Measurements from ENCODE around the gene SLC24A3.

- TF ChIP-seq EZH2phosphoT487 (IDR thresholded peaks at IDR 0.05; ENCODE audit: borderline replicate concordance) (no peak), CTCF (conservative IDR thresholded peaks at IDR 0.05; ENCODE audit: low read length) (no peak)
These were observed 310.6 kb downstream of the SLC24A3 start for GRCh38 chr20:19522836-19523590.
